OCI-LY1 (cell line): ENCODE results near the gene PNRC2.
"Not testable (repeated sequence)": the region's sequence is repeated elsewhere in the genome, so short reads cannot be mapped to it uniquely, and the experiment has no call there.

Experiments
- H2AFZ ChIP-seq: fragments of 200-600 bp; sonication (generic), shearing (Covaris generic); 2 replicates; pipeline ENCODE4 v1.6.0; 2014; ENCODE audit warnings: antibody characterized with exemption, mild to moderate bottlenecking, low read length
- H3F3A ChIP-seq: fragments of 200-600 bp; sonication (generic), shearing (Covaris generic); 2 replicates; pipeline ENCODE4 v1.6.0; 2014; ENCODE audit warnings: mild to moderate bottlenecking, antibody characterized with exemption, low read length, moderate library complexity; ENCODE audit not compliant: insufficient read depth
- H3K27ac ChIP-seq: fragments of 200-600 bp; sonication (generic); 2 replicates; pipeline ENCODE4 v1.5.1; 2014; ENCODE audit warnings: low read length, mixed run types, mild to moderate bottlenecking, low read depth; ENCODE audit not compliant: poor library complexity, severe bottlenecking
- H3K27me3 ChIP-seq: fragments of 200-600 bp; sonication (generic); 2 replicates; pipeline ENCODE4 v1.6.0; 2014; ENCODE audit warnings: antibody characterized with exemption, mild to moderate bottlenecking, low read length, moderate library complexity; ENCODE audit not compliant: insufficient read depth
- H3K36me3 ChIP-seq: fragments of 200-600 bp; sonication (generic); 2 replicates; pipeline ENCODE4 v1.6.1; 2014; ENCODE audit warnings: mild to moderate bottlenecking, antibody characterized with exemption, low read length, moderate library complexity, mixed read lengths; ENCODE audit not compliant: insufficient read depth
- H3K4me1 ChIP-seq: fragments of 200-600 bp; sonication (generic); 2 replicates; pipeline ENCODE4 v1.5.1; 2014; ENCODE audit warnings: mild to moderate bottlenecking, low read length, moderate library complexity; ENCODE audit not compliant: insufficient read depth, severe bottlenecking
- H3K4me2 ChIP-seq: fragments of 200-600 bp; sonication (generic), shearing (Covaris generic); 2 replicates; pipeline ENCODE4 v1.6.1; 2014; ENCODE audit warnings: low read length
- H3K4me3 ChIP-seq: fragments of 200-600 bp; sonication (generic); 2 replicates; pipeline ENCODE4 v1.5.1; 2014; ENCODE audit warnings: low read length, low read depth, mild to moderate bottlenecking, mixed read lengths; ENCODE audit not compliant: poor library complexity, severe bottlenecking
- H3K79me2 ChIP-seq: fragments of 200-600 bp; shearing (Covaris generic); 2 replicates; pipeline ENCODE4 v1.6.1; 2016; ENCODE audit warnings: mixed run types, low read length, mixed read lengths; ENCODE audit not compliant: insufficient read depth
- H3K9ac ChIP-seq: fragments of 200-600 bp; sonication (generic), shearing (Covaris generic); 2 replicates; pipeline ENCODE4 v1.6.1; 2014; ENCODE audit warnings: mild to moderate bottlenecking, low read length, mixed read lengths
- H3K9me2 ChIP-seq: fragments of 200-600 bp; sonication (generic), shearing (Covaris generic); 2 replicates; pipeline ENCODE4 v1.6.1; 2014; ENCODE audit warnings: low read depth, mild to moderate bottlenecking, low read length, mixed read lengths
- H3K9me3 ChIP-seq: fragments of 200-600 bp; shearing (Covaris generic); 2 replicates; pipeline ENCODE4 v1.6.1; 2014; ENCODE audit warnings: low read length, mixed read lengths
- H4K20me1 ChIP-seq: fragments of 200-600 bp; sonication (generic), shearing (Covaris generic); 2 replicates; pipeline ENCODE4 v1.6.0; 2016; ENCODE audit warnings: mild to moderate bottlenecking, low read length; ENCODE audit not compliant: insufficient read depth
- EZH2 ChIP-seq: fragments of 200-600 bp; sonication (generic), shearing (Covaris generic); IDR thresholded peaks from 2 replicates; pipeline ENCODE4 v1.8.0; 2017; ENCODE audit warnings: borderline replicate concordance, mixed run types, mild to moderate bottlenecking, antibody characterized with exemption, low read length, moderate library complexity, mixed read lengths
- TF ChIP-seq, protein P1 (sequence below): fragments of 200-600 bp; sonication (generic), shearing (Covaris generic); IDR thresholded peaks from 2 replicates; pipeline ENCODE4 v1.5.1; 2017; ENCODE audit warnings: mild to moderate bottlenecking, antibody characterized with exemption, low read length, moderate library complexity, mixed read lengths

PNRC2 gene

GRCh38 chr1:23980728-23981070, 21.1 kb downstream of the PNRC2 start:
- Histone ChIP-seq H3K4me1 (peaks cover 46% of the 10 kb centered on the region), H3K36me3 (peaks cover 40% of the 10 kb centered on the region), H3F3A (no peaks in the 10 kb centered on the region), H3K27ac (peak overlapping the region; percentile 95), H4K20me1 (no peaks in the 10 kb centered on the region), H3K9ac (peak overlapping the region; percentile 72), H3K4me3 (peak overlapping the region; percentile 49), H3K79me2 (peaks cover 41% of the 10 kb centered on the region), H3K9me2 (no peaks in the 10 kb centered on the region), H3K4me2 (peak overlapping the region; percentile 72), H3K9me3 (no peaks in the 10 kb centered on the region), H2AFZ (no peak overlapping the region), H3K27me3 (no peaks in the 10 kb centered on the region)
- TF ChIP-seq, protein P1, sequence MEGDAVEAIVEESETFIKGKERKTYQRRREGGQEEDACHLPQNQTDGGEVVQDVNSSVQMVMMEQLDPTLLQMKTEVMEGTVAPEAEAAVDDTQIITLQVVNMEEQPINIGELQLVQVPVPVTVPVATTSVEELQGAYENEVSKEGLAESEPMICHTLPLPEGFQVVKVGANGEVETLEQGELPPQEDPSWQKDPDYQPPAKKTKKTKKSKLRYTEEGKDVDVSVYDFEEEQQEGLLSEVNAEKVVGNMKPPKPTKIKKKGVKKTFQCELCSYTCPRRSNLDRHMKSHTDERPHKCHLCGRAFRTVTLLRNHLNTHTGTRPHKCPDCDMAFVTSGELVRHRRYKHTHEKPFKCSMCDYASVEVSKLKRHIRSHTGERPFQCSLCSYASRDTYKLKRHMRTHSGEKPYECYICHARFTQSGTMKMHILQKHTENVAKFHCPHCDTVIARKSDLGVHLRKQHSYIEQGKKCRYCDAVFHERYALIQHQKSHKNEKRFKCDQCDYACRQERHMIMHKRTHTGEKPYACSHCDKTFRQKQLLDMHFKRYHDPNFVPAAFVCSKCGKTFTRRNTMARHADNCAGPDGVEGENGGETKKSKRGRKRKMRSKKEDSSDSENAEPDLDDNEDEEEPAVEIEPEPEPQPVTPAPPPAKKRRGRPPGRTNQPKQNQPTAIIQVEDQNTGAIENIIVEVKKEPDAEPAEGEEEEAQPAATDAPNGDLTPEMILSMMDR, result no peak
- TF ChIP-seq EZH2, result no peak

DNA sequence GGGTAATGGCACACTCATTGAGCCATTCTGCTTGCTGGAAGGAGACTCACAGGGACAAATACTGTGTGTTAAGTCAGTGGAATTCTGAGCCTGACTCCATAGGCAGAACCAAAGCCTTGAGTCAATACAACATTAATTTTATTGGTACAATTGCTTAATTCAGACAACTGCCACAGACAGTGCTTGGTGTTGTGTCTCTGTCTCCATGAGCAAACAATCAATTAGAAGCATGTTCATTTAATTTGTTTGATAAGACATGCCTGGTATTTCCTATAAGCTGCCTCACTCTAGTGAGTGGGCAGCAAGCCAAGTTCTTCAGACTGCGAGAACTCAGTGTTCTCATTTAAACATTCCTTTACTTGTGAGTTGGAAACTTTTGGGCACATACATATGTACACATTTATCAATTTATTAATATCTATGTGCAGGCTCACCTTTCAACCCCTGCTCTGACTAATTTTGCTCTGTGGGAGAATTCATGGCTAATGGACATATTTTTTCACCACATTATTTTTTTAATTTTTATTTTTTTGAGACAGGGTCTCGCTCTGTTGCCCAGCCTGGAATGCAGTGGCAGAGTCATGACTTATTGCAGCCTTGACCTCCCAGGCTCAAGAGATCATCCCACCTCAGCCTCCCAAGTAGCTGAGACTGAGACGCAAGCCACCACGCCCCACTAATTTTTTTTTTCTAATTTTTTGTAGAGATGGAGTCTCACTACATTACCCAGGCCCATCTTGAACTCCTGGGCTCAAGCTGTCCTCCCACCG, 25.0 kb downstream of the PNRC2 start:
- no peaks in the 10 kb centered on the region for H4K20me1 ChIP-seq
- H3K4me3 ChIP-seq, result no peak overlapping the region
- H3F3A ChIP-seq, result no peaks in the 10 kb centered on the region
- H3K9me3 ChIP-seq, result no peaks in the 10 kb centered on the region
- no peaks in the 10 kb centered on the region for H3K27me3 ChIP-seq
- H3K27ac ChIP-seq, result no peak overlapping the region
- TF ChIP-seq, protein P1, result no peak
- no peak for TF ChIP-seq EZH2
- H3K36me3 ChIP-seq, result peaks cover 1% of the 10 kb centered on the region; the same call in 1 of the 2 replicates
- no peak overlapping the region for H3K9ac ChIP-seq
- peaks cover 15% of the 10 kb centered on the region for H3K4me1 ChIP-seq
- H3K9me2 ChIP-seq, result no peaks in the 10 kb centered on the region
- no peak overlapping the region for H2AFZ ChIP-seq
- H3K79me2 ChIP-seq, result peaks cover 2% of the 10 kb centered on the region
- no peak overlapping the region for H3K4me2 ChIP-seq

GRCh38 chr1:23987038-23987437, 27.4 kb downstream of the PNRC2 start:
- H3K4me1 ChIP-seq, H3K27me3 ChIP-seq, H3K79me2 ChIP-seq: not testable (repeated sequence)

GRCh38 chr1:23989263-23989662, 29.6 kb downstream of the PNRC2 start:
- Histone ChIP-seq H3K36me3 (no peaks in the 10 kb centered on the region), H3K27me3 (no peaks in the 10 kb centered on the region), H3K79me2 (no peaks in the 10 kb centered on the region), H3K9ac (no peak overlapping the region), H3K9me3 (no peaks in the 10 kb centered on the region), H3K4me2 (no peak overlapping the region), H3K4me1 (no peaks in the 10 kb centered on the region), H3K9me2 (no peaks in the 10 kb centered on the region), H3K27ac (no peak overlapping the region), H3K4me3 (no peak overlapping the region), H3F3A (no peaks in the 10 kb centered on the region), H4K20me1 (no peaks in the 10 kb centered on the region), H2AFZ (no peak overlapping the region)
- no peak for TF ChIP-seq EZH2
- TF ChIP-seq, protein P1, result no peak

More at GRCh38 chr1:23987038-23987437, 27.4 kb downstream of the PNRC2 start:
- H3K27ac ChIP-seq, H3F3A ChIP-seq, H3K4me2 ChIP-seq, H3K36me3 ChIP-seq, H4K20me1 ChIP-seq, H3K9me2 ChIP-seq, H2AFZ ChIP-seq, H3K4me3 ChIP-seq, H3K9me3 ChIP-seq, H3K9ac ChIP-seq: not testable (repeated sequence)

DNA sequence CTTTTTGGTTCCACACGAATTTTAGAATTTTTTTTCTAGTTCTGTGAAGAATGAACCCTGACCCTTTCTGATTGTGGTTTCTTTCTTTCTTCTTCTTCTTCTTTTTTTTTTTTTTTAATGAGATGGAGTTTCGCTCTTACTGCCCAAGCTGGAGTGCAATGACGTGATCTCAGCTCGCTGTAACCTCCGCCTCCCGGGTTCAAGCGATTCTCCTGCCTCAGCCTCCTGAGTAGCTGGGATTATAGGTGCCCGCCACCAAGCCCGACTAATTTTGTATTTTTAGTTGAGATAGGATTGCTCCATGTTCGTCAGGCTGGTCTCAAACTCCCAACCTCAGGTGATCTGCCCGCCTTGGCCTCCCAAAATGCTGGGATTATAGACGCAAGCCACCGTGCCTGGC, 32.4 kb downstream of the PNRC2 start:
- H4K20me1 ChIP-seq, H3K9ac ChIP-seq, H3K9me3 ChIP-seq, H3K27me3 ChIP-seq, H2AFZ ChIP-seq, H3F3A ChIP-seq, H3K27ac ChIP-seq, H3K36me3 ChIP-seq, H3K4me2 ChIP-seq, H3K9me2 ChIP-seq, H3K4me1 ChIP-seq, H3K79me2 ChIP-seq, H3K4me3 ChIP-seq: not testable (repeated sequence)
